Stimulated activated CD8-positive, alpha-beta memory T cell treated with anti-CD3 and anti-CD28 coated beads, Interleukin-15, amount 100 ng/mL, for 48 hours (primary cell): Measurements from ENCODE around the gene UNC5B.

ENCODE experiments used
- DNase-seq, 2 donors: peaks; one replicate each; pipeline ENCODE4 v3.0.0-alpha.2; 2020; ENCODE audit warnings: low read depth in 2 of 2

UNC5B gene

GRCh38 chr10:71253981-71254818 is 41.8 kb downstream of the UNC5B start:
- no peak for DNase-seq

DNA sequence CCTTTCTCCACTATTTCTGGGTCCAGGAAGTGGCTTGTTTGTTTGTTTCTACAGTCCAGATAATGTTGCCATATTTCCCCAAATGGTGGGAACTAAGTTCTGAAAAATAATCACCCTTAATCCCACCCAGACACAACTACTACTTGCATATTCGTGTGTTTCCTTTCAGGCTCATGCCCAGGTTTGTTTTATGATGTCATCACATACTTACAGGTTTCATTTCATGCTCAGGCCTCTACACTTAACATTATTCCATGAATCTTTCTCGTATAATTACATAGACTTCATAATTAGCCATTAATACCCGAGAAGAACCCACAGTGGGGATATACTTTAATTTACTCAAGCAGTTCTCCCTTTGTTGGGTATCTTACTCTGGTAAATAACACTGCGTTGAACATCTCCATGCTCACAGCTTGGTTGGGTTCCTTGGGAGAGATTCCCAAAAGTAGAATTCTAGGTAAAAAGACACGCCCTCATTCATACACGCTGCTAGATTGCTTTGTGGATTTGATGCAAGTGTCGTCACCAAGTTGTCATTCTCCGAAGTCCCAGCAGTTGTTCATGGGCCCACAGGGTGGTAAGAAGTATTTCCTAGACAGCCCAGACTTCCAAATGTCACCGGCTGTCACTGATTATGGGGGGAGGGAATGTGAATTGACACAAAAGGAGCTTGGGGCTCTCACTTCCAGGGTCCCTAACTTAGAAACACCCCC is 42.6 kb downstream of the UNC5B start:
- no peak for DNase-seq

- no peak for DNase-seq
These were observed 43.1 kb downstream of the UNC5B start for GRCh38 chr10:71255550-71255807.

GRCh38 chr10:71255808-71256660 is 43.7 kb downstream of the UNC5B start:
- DNase-seq = no peak

DNA sequence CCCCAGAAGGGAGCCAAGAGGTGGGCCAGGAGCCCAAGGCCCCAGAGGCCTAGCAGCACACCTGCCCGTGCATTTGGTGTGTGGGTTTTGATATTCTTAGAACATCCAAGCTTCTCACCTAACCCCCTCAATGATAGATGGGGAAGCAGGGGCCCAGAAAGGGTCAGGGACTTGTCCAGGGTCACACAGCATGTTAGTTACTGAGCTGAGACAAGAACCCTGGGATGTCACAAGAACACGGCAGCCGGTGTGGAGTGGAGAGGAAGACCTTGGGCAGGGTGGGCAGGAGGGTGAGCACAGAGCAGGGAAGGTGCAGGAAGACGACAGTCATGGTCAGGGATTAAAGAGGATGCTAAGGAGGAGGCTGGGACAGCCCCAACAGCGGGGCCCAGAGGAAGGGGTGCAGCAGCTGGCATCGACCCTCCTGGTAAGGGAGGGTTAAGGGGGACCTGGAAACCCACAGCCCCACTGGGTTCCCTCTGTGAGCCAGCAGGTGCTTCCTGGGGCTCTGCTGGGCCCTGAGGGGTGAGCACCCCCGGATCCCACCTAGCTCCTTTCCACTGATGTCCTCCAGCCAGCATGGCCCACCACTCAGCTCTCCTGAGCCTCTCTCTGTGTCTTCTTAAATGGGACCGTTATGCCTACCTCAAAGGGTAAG is 44.4 kb downstream of the UNC5B start:
- DNase-seq = no peak

DNA sequence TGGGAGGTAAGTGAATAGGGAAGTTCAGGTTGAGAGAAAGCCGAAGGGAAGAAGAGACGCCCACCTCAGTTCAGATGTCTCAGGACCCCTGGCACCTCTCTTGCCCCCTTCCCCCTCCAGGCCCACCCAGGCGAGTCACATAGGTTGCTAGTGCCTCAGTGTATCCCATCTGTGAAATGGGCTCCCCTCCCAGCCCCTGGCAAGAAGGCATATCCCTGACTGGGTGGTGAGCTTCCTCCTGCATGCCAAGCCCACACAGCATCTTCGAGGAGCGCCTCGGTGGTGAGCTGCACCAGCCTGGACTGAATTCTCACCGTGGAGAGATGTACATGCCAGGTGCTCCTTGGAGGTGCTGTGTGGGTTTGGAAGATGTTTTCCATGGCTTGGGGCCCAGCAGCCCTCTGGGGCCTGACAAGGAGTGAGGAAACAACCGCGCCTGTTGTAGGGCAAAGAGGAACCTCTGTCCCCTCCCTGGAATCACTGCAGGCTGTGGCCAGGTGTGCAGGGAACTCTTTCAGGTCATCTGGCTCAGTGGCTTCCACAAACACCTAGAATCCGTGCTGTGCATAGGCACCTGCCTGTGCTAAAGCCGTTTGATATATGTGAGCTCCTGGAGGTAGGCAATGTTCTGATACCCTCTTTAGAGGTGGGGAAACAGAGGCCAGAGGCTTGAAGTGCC is 45.1 kb downstream of the UNC5B start:
- DNase-seq = no peak

- no peak for DNase-seq
These were observed 45.7 kb downstream of the UNC5B start for GRCh38 chr10:71258046-71258445.

GRCh38 chr10:71258446-71259145 is 46.2 kb downstream of the UNC5B start:
- no peak for DNase-seq

GRCh38 chr10:71259282-71259681 is 46.9 kb downstream of the UNC5B start:
- no peak for DNase-seq

GRCh38 chr10:71259815-71260501 is 47.6 kb downstream of the UNC5B start:
- DNase-seq = no peak

DNA sequence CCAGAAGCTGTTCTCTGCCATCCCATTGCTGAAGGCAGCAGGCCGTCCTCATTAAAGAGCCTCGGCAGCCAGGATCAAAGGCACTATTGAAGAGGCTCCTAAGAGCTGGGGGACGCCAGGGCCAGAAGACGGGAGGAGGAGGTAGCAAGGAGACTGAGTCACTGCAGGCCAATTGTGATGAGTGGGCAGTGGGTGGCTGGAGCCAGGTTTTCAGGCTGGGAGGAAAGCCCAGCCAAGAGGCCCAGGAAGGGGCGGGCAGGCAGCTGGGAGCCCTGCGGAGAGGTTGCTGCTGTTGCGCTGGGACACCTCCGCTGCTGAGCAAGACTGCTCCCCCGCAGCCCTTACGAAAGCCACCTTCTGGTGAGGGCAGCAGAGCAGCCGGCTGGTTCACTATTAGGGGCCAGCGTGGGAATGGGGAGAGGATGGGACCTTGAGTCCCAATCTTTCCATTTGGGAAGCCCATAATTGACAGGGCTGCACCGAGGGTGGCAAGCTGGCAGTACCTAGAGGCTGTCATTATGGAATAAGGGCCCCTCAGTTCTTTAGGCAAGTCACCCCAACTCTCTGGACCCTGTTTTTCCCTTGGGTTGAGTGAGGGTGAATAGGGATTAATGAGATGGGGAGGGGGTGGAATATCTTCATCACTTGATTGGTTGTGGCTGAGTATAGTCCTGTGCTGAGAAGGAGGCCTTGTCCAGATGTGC is 48.4 kb downstream of the UNC5B start:
- DNase-seq = no peak

- DNase-seq = no peak
These were observed 49.7 kb downstream of the UNC5B start for GRCh38 chr10:71262027-71262426.

DNA sequence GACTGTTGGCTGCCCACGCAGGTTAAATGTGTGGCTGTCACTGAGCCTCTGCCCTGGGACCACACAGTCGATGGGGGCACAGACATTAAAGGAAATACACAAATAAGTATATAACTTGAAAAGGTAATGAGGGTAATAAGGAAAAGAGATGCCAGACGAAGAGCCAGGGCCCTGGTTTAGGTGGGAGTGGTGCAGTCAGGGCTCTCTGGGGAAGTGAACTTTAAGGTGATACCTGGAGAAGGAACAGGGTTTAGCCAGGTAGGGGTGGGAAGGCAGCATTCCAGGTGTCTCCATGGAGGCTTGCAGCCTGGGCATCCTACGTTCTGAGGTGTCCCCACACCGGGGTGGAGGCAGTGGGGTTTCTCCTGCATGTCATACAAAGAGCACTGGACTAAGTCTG is 50.4 kb downstream of the UNC5B start:
- DNase-seq = no peak

DNA sequence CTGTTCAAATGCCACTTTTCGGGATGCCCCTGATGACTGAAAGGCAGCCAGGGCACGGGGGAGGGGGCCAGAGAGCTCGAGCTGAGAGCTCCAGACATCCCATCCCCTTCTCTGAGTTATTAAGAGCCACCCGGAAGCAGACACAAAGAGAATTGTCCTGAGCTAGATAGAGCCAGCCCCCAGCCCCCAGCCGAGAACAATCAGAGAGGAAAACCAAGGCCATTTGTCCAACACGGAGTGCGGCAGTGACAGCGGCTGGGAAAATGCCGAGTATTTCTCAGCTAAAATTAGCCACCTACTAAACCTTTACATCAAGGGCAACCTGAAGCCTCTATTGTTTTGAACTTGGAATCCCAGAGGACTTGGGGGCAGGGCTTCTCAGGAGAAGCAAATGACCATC is 51.0 kb downstream of the UNC5B start:
- no peak for DNase-seq

DNA sequence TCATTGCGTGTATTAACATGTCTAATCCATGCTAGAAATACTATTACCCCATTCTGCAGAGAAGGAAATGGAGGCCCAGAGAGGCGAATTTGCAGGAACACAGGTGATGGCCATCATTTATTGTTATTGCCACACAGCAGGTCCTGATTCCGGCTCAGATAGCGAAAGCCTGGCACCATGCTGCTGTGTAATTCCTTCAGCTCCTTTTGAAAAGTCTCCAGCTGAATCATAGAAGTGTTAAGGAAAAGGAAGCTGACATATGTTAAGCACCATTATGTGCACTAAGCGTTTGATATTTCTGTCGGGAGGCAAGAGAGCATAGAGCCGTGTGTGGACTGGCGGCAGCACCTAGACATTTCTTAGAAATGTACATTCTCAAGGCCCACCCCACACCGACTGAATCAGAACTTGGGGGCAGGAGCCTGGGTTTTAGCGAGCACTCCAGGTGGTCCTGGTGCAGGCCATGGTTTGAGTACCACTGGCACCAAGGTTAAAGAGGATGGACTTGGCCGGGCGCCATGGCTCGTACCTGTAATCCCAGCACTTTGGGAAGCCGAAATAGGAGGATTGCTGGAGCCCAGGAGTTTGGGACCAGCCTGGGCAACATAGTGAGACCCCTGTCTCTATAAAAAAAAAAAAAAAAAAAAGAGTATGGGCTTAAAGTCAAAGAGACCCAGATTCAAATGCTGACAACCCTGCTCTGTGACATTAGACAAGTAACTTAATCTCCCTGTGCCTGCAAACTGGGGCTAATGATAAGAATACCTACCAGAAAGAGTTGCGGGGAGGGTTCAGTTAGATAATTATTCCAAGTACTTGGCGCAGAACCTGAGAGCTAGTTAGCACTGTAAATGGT is 52.2 kb downstream of the UNC5B start:
- DNase-seq = no peak

- no peak for DNase-seq
These were observed 52.8 kb downstream of the UNC5B start for GRCh38 chr10:71265201-71265575.

GRCh38 chr10:71265618-71266146 is 53.3 kb downstream of the UNC5B start:
- DNase-seq = no peak

GRCh38 chr10:71266147-71266917 is 54.0 kb downstream of the UNC5B start:
- DNase-seq = no peak
